SK-N-SH treated with all-trans-retinoic acid at 6 μM for 48 hours (cell line): Measurements from ENCODE around the gene PPP1R13B.

Source experiments
- ATAC-seq: fragments of 200-7000 bp; cut with Tn5 transposase; 3 replicates; pipeline ENCODE4 v1.9.1; 2020; ENCODE audit warnings: mild to moderate bottlenecking, moderate library complexity
- ARNTL ChIP-seq: fragments of 450-650 bp; formaldehyde crosslinking; IDR thresholded peaks from 2 replicates; pipeline ENCODE4 v1.5.0; 2020; ENCODE audit warnings: low read depth, mild to moderate bottlenecking, moderate library complexity, borderline replicate concordance
- BACH2 ChIP-seq: fragments of 250-450 bp; sonication (Bioruptor Pico); IDR thresholded peaks from 2 replicates; pipeline ENCODE4 v1.9.0; 2021; ENCODE audit warnings: mild to moderate bottlenecking, borderline replicate concordance
- CSDC2 ChIP-seq: fragments of 250-450 bp; sonication (Bioruptor Pico); IDR thresholded peaks from 2 replicates; pipeline ENCODE4 v1.5.0; 2020; ENCODE audit warnings: mild to moderate bottlenecking, moderate library complexity
- ESRRG ChIP-seq: fragments of 250-450 bp; sonication (Bioruptor Pico); IDR thresholded peaks from 2 replicates; pipeline ENCODE4 v1.6.1; 2021; ENCODE audit warnings: mild to moderate bottlenecking
- ISL1 ChIP-seq: fragments of 250-450 bp; sonication (Bioruptor Pico); IDR thresholded peaks from 2 replicates; pipeline ENCODE4 v2.1.2; 2022; ENCODE audit warnings: mild to moderate bottlenecking, moderate library complexity
- OSR1 ChIP-seq: fragments of 250-450 bp; sonication (Bioruptor Pico); IDR thresholded peaks from 2 replicates; pipeline ENCODE4 v1.8.0; 2022; ENCODE audit warnings: moderate library complexity, mild to moderate bottlenecking, inconsistent platforms
- PPARA ChIP-seq: fragments of 250-450 bp; sonication (Bioruptor Pico); IDR thresholded peaks from 2 replicates; pipeline ENCODE4 v1.5.0; 2020; ENCODE audit warnings: mild to moderate bottlenecking, borderline replicate concordance
- SNAI2 ChIP-seq: fragments of 250-450 bp; sonication (Bioruptor Pico); IDR thresholded peaks from 2 replicates; pipeline ENCODE4 v1.5.0; 2020; ENCODE audit warnings: mild to moderate bottlenecking, moderate library complexity
- TCF4 ChIP-seq: fragments of 250-450 bp; sonication (Bioruptor Pico); IDR thresholded peaks from 2 replicates; pipeline ENCODE4 v1.8.0; 2021; ENCODE audit warnings: mild to moderate bottlenecking, moderate library complexity, borderline replicate concordance
- TOX ChIP-seq: fragments of 250-450 bp; sonication (Bioruptor Pico); IDR thresholded peaks from 2 replicates; pipeline ENCODE4 v1.8.0; 2021; ENCODE audit warnings: mild to moderate bottlenecking, moderate library complexity, borderline replicate concordance
- ZC3H10 ChIP-seq: fragments of 250-450 bp; sonication (Bioruptor Pico); IDR thresholded peaks from 2 replicates; pipeline ENCODE4 v1.5.1; 2021; ENCODE audit warnings: mild to moderate bottlenecking, moderate library complexity
- ZFP3 ChIP-seq: fragments of 250-450 bp; sonication (Bioruptor Pico); IDR thresholded peaks from 2 replicates; pipeline ENCODE4 v1.5.0; 2020; ENCODE audit warnings: mild to moderate bottlenecking, moderate library complexity
- ZFP30 ChIP-seq: fragments of 450-650 bp; formaldehyde crosslinking; IDR thresholded peaks from 2 replicates; pipeline ENCODE4 v1.5.0; 2022; ENCODE audit warnings: mild to moderate bottlenecking, moderate library complexity
- ZNF70 ChIP-seq: fragments of 450-650 bp; formaldehyde crosslinking; IDR thresholded peaks from 2 replicates; pipeline ENCODE4 v1.5.0; 2020; ENCODE audit warnings: mild to moderate bottlenecking, moderate library complexity
- ZNF8 ChIP-seq: fragments of 450-650 bp; formaldehyde crosslinking; IDR thresholded peaks from 2 replicates; pipeline ENCODE4 v1.5.0; 2020; ENCODE audit warnings: mild to moderate bottlenecking, moderate library complexity
- TF ChIP-seq, protein P1 (sequence below): fragments of 250-450 bp; sonication (Bioruptor Pico); IDR thresholded peaks from 2 replicates; pipeline ENCODE4 v1.5.0; 2020; ENCODE audit warnings: mild to moderate bottlenecking, moderate library complexity
- TF ChIP-seq, protein P2 (sequence below): fragments of 250-450 bp; sonication (Bioruptor Pico); IDR thresholded peaks from 2 replicates; pipeline ENCODE4 v1.8.0; 2020; ENCODE audit warnings: mild to moderate bottlenecking, moderate library complexity, borderline replicate concordance
- TF ChIP-seq, protein P3 (sequence below): fragments of 250-450 bp; sonication (Bioruptor Pico); IDR thresholded peaks from 2 replicates; pipeline ENCODE4 v1.8.0; 2021; ENCODE audit warnings: low read depth, mild to moderate bottlenecking, moderate library complexity, borderline replicate concordance
- TF ChIP-seq, protein P4 (sequence below): fragments of 250-450 bp; sonication (Bioruptor Pico); IDR thresholded peaks from 2 replicates; pipeline ENCODE4 v1.5.1; 2020; ENCODE audit warnings: low read depth, mild to moderate bottlenecking, moderate library complexity
- TF ChIP-seq, protein P5 (sequence below): fragments of 250-450 bp; sonication (Bioruptor Pico); IDR thresholded peaks from 2 replicates; pipeline ENCODE4 v1.5.1; 2021; ENCODE audit warnings: mild to moderate bottlenecking, moderate library complexity

The PPP1R13B gene

DNA sequence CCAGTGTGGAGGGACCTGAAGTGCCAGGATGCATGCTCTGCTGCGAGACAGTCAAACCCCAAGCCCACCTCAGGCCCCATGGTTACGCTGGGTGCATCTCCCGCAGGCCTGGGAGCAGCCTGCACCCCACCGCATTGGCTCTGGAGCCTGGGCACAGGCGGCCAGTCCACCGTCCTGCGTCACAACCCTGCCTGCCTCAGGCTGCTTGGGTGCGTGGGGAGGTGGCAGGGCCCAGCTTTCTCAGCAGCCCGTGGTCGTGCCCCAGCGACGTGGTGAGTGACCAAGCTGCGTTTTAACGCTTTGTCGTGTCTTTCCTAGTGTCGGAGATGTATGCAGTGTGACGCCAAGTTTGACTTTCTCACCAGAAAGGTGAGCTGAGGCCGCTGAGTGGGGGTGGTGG lies 120.9 kb downstream of the PPP1R13B start (continued):
- TF ChIP-seq, protein P1, sequence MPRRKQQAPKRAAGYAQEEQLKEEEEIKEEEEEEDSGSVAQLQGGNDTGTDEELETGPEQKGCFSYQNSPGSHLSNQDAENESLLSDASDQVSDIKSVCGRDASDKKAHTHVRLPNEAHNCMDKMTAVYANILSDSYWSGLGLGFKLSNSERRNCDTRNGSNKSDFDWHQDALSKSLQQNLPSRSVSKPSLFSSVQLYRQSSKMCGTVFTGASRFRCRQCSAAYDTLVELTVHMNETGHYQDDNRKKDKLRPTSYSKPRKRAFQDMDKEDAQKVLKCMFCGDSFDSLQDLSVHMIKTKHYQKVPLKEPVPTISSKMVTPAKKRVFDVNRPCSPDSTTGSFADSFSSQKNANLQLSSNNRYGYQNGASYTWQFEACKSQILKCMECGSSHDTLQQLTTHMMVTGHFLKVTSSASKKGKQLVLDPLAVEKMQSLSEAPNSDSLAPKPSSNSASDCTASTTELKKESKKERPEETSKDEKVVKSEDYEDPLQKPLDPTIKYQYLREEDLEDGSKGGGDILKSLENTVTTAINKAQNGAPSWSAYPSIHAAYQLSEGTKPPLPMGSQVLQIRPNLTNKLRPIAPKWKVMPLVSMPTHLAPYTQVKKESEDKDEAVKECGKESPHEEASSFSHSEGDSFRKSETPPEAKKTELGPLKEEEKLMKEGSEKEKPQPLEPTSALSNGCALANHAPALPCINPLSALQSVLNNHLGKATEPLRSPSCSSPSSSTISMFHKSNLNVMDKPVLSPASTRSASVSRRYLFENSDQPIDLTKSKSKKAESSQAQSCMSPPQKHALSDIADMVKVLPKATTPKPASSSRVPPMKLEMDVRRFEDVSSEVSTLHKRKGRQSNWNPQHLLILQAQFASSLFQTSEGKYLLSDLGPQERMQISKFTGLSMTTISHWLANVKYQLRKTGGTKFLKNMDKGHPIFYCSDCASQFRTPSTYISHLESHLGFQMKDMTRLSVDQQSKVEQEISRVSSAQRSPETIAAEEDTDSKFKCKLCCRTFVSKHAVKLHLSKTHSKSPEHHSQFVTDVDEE (CRISPR knock-in tag), result no peak
- TF ChIP-seq ZFP30 (CRISPR knock-in tag), result no peak
- no peak for TF ChIP-seq TOX (CRISPR knock-in tag)
- TF ChIP-seq BACH2 (CRISPR knock-in tag), result no peak
- no peak for TF ChIP-seq ARNTL (CRISPR knock-in tag)
- no peak for TF ChIP-seq ZNF70 (CRISPR knock-in tag)
- TF ChIP-seq, protein P2, sequence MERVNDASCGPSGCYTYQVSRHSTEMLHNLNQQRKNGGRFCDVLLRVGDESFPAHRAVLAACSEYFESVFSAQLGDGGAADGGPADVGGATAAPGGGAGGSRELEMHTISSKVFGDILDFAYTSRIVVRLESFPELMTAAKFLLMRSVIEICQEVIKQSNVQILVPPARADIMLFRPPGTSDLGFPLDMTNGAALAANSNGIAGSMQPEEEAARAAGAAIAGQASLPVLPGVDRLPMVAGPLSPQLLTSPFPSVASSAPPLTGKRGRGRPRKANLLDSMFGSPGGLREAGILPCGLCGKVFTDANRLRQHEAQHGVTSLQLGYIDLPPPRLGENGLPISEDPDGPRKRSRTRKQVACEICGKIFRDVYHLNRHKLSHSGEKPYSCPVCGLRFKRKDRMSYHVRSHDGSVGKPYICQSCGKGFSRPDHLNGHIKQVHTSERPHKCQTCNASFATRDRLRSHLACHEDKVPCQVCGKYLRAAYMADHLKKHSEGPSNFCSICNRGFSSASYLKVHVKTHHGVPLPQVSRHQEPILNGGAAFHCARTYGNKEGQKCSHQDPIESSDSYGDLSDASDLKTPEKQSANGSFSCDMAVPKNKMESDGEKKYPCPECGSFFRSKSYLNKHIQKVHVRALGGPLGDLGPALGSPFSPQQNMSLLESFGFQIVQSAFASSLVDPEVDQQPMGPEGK (CRISPR knock-in tag), result no peak
- no peak for TF ChIP-seq ZC3H10 (CRISPR knock-in tag)
- TF ChIP-seq OSR1, result no peak

DNA sequence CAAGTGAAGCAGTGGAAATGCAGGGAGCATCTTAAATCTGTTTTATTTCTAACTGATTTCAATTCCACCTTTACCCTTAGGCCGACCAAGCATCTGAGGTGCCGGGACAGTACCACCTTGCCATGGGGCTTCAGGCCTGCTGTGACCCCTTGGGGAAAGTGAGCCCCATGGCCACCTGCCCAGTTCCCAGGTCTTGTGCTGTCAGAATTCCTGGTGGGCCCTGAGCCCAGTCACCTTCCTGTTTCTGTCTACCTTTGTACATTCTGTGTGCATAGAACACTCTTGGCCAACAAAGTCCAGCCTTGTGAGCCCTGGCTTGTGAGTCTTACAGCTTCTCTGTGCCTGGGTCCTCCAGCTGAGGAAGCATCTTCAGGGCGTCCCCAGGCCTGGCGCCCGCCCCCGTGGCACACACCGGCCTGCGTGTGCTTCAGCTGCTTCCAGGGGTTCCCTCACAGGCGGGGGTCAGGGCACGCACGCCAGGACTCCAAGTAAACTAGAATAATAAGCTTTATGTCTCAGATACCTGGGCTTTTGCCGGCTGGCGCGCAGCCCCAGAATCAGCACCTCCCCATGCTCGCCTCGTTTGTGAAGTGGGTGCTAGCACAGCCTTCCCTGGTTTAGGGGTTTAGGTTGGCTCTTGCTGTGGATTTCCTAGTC lies 121.5 kb downstream of the PPP1R13B start:
- TF ChIP-seq ESRRG (CRISPR knock-in tag) (no peak), TOX (CRISPR knock-in tag) (no peak), SNAI2 (CRISPR knock-in tag) (no peak), ZNF8 (no peak), PPARA (CRISPR knock-in tag) (no peak), CSDC2 (no peak), OSR1 (no peak), ARNTL (CRISPR knock-in tag) (no peak), TCF4 (CRISPR knock-in tag) (no peak), ZFP3 (CRISPR knock-in tag) (no peak), ZNF70 (CRISPR knock-in tag) (no peak), ISL1 (CRISPR knock-in tag) (no peak), BACH2 (CRISPR knock-in tag) (no peak)
- TF ChIP-seq, protein P3, sequence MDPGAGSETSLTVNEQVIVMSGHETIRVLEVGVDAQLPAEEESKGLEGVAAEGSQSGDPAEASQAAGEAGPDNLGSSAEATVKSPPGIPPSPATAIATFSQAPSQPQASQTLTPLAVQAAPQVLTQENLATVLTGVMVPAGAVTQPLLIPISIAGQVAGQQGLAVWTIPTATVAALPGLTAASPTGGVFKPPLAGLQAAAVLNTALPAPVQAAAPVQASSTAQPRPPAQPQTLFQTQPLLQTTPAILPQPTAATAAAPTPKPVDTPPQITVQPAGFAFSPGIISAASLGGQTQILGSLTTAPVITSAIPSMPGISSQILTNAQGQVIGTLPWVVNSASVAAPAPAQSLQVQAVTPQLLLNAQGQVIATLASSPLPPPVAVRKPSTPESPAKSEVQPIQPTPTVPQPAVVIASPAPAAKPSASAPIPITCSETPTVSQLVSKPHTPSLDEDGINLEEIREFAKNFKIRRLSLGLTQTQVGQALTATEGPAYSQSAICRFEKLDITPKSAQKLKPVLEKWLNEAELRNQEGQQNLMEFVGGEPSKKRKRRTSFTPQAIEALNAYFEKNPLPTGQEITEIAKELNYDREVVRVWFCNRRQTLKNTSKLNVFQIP (CRISPR knock-in tag), result no peak
- TF ChIP-seq, protein P4, sequence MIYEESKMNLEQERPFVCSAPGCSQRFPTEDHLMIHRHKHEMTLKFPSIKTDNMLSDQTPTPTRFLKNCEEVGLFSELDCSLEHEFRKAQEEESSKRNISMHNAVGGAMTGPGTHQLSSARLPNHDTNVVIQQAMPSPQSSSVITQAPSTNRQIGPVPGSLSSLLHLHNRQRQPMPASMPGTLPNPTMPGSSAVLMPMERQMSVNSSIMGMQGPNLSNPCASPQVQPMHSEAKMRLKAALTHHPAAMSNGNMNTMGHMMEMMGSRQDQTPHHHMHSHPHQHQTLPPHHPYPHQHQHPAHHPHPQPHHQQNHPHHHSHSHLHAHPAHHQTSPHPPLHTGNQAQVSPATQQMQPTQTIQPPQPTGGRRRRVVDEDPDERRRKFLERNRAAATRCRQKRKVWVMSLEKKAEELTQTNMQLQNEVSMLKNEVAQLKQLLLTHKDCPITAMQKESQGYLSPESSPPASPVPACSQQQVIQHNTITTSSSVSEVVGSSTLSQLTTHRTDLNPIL (CRISPR knock-in tag), result no peak
- TF ChIP-seq, protein P1 (CRISPR knock-in tag), result no peak
- TF ChIP-seq, protein P5, sequence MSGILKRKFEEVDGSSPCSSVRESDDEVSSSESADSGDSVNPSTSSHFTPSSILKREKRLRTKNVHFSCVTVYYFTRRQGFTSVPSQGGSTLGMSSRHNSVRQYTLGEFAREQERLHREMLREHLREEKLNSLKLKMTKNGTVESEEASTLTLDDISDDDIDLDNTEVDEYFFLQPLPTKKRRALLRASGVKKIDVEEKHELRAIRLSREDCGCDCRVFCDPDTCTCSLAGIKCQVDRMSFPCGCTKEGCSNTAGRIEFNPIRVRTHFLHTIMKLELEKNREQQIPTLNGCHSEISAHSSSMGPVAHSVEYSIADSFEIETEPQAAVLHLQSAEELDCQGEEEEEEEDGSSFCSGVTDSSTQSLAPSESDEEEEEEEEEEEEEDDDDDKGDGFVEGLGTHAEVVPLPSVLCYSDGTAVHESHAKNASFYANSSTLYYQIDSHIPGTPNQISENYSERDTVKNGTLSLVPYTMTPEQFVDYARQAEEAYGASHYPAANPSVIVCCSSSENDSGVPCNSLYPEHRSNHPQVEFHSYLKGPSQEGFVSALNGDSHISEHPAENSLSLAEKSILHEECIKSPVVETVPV (CRISPR knock-in tag), result no peak
- TF ChIP-seq, protein P2 (CRISPR knock-in tag), result no peak
- TF ChIP-seq, all 23 proteins: peak for 0
- ATAC-seq, result no peak
